Keratinocyte (primary cell): ENCODE data around the gene VWA3A. TPM values are rescaled to one million over a fixed set of nuclear protein-coding genes. Genes with fewer than 3 reads are reported as not detected.

Experiments
- DNase-seq: peaks from one replicate; pipeline ENCODE4 v3.0.0-alpha.2; 2011; ENCODE audit warnings: low read depth, missing footprints, low spot score
- FAIRE-seq: peaks from 2 replicates; lab custom pipeline; 2011; peaks lifted over from hg19 to GRCh38; lab: Jason Lieb, UNC
- H2AFZ ChIP-seq: 2 replicates; pipeline ENCODE4 v1.6.0; 2012; ENCODE audit warnings: low read length, control low read depth, inconsistent platforms; ENCODE audit not compliant: control insufficient read depth
- H3K27ac ChIP-seq: 2 replicates; pipeline ENCODE4 v1.5.1; 2011; ENCODE audit warnings: low read length; ENCODE audit not compliant: control insufficient read depth, insufficient read depth
- H3K27me3 ChIP-seq: 3 replicates; pipeline ENCODE4 v1.6.0; 2011; ENCODE audit warnings: low read length; ENCODE audit not compliant: control insufficient read depth, insufficient read depth; ENCODE audit errors: extremely low read depth
- H3K36me3 ChIP-seq, 2 experiments: 2 replicates in 1 of 2; 3 replicates in 1 of 2; pipeline ENCODE4 v1.5.1; 2011; ENCODE audit warnings: low read length in 2 of 2, mild to moderate bottlenecking in 1 of 2; ENCODE audit not compliant: control insufficient read depth in 2 of 2, insufficient read depth in 2 of 2; ENCODE audit errors: extremely low read depth in 1 of 2
- H3K4me1 ChIP-seq: 3 replicates; pipeline ENCODE4 v1.5.1; 2011; ENCODE audit warnings: low read length; ENCODE audit not compliant: control insufficient read depth, insufficient read depth; ENCODE audit errors: extremely low read depth
- H3K4me2 ChIP-seq: 3 replicates; pipeline ENCODE4 v1.6.0; 2011; ENCODE audit warnings: low read depth, low read length; ENCODE audit not compliant: control insufficient read depth, insufficient read depth; ENCODE audit errors: extremely low read depth
- H3K4me3 ChIP-seq, 3 experiments: fragments of 200-600 bp in 1 of 3; sonication (generic) in 1 of 3; 2 replicates in 2 of 3; 3 replicates in 1 of 3; pipeline ENCODE4 v1.5.1; 2011 to 2016; ENCODE audit warnings: low read length in 3 of 3, mild to moderate bottlenecking in 3 of 3, control low read depth in 2 of 3, inconsistent platforms in 1 of 3, low read depth in 1 of 3, mixed read lengths in 1 of 3, mixed run types in 1 of 3, moderate library complexity in 1 of 3; ENCODE audit not compliant: control insufficient read depth in 2 of 3, insufficient read depth in 2 of 3; ENCODE audit errors: extremely low read depth in 1 of 3
- H3K79me2 ChIP-seq: 2 replicates; pipeline ENCODE4 v1.6.0; 2012; ENCODE audit warnings: low read length; ENCODE audit not compliant: control insufficient read depth, insufficient read depth
- H3K9ac ChIP-seq: 3 replicates; pipeline ENCODE4 v1.6.0; 2011; ENCODE audit warnings: low read length; ENCODE audit not compliant: control insufficient read depth, insufficient read depth; ENCODE audit errors: extremely low read depth
- H3K9me1 ChIP-seq: 3 replicates; pipeline ENCODE4 v1.6.0; 2011; ENCODE audit warnings: low read length; ENCODE audit not compliant: control insufficient read depth, insufficient read depth; ENCODE audit errors: extremely low read depth
- H3K9me3 ChIP-seq: 2 replicates; pipeline ENCODE4 v1.5.1; 2012; ENCODE audit warnings: low read depth, low read length; ENCODE audit not compliant: control insufficient read depth
- H4K20me1 ChIP-seq: 3 replicates; pipeline ENCODE4 v1.6.0; 2011; ENCODE audit warnings: low read length; ENCODE audit not compliant: control insufficient read depth, insufficient read depth; ENCODE audit errors: extremely low read depth
- CTCF ChIP-seq, 3 experiments: IDR thresholded peaks in 1 of 3; conservative IDR thresholded peaks in 1 of 3; optimal IDR thresholded peaks in 1 of 3; 2 replicates in 2 of 3; 3 replicates in 1 of 3; pipeline versions ENCODE3 to v1.5.1; 2011; ENCODE audit warnings: low read length in 3 of 3, mild to moderate bottlenecking in 3 of 3, moderate library complexity in 2 of 3, control low read depth in 1 of 3, inconsistent platforms in 1 of 3; ENCODE audit not compliant: insufficient read depth in 2 of 3; ENCODE audit errors: extremely low read depth in 1 of 3
- EZH2 ChIP-seq: IDR thresholded peaks from one replicate; pipeline ENCODE4 v1.6.1; 2012; ENCODE audit warnings: inconsistent platforms, mild to moderate bottlenecking, low read length, moderate library complexity
- dilution Hi-C: fragments of 300-500 bp; cut with MboI; formaldehyde crosslinking; loops from one replicate; pipeline ENCODE4 v1.7.0; 2020; ENCODE audit warnings: low sequenced_read_pairs; ENCODE audit not compliant: extremely low pct_ligation_motif_present
- polyA plus RNA-seq, 5 experiments: library from polyadenylated mRNA; depleted of rRNA in 3 of 5; stranded (reverse) in 3 of 5; stranded (forward) in 1 of 5; unstranded in 1 of 5; fragments of >200 nt; gene quantifications; 1 replicate in 1 of 5; 2 replicates in 3 of 5; 3 replicates in 1 of 5; pipeline versions ENCODE4 v1.2.1 to v1.2.3, GENCODE V29; 2011 to 2012; ENCODE audit warnings: missing spikeins in 2 of 5, low read depth in 1 of 5, low replicate concordance in 1 of 5

The VWA3A gene
- polyA plus RNA-seq, 1 donor (not counting 4 experiments of a cell fraction or from before 2014, with no cell fraction given): 0.05 TPM

DNA sequence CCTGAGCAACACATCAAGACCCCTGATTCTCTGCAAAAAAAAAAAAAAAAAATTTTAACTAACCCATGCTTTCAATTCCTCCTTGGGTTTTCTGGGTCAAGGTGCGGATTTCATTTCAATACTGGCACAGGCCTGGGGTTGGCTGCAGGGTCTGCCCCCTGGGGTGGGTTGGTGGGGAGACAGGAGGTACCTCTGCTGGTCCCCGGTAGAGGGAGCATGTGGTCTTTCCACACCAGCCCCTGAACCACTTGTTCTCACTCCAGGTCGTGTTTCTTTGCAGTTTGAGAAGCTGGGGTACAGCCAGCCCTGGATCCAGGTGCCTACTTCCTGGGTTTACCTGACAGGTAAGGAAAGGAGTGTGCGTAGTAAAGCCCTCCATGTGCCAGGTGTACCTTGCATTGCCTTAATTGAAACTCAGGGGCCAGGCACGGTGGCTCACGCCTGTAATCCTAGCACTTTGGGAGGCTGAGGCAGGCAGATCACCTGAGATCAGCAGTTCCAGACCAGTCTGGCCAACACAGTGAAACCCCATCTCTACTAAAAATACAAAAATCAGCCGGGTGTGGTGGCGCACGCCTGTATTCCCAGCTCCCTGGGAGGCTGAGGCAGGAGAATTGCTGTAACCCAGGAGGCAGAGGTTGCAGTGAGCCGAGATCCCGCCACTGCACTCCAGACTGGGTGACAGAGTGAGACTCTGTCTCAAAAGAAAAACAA lies 91.7 kb downstream of the VWA3A start:
- H3K9ac ChIP-seq: no peak overlapping the region
- H3K9me1 ChIP-seq: no peaks in the 10 kb centered on the region
- no peak for TF ChIP-seq CTCF (optimal IDR thresholded peaks at IDR 0.05 in 1 of 3, IDR thresholded peaks at IDR 0.05 in 1 of 3, conservative IDR thresholded peaks at IDR 0.05 in 1 of 3; ENCODE audit: extremely low read depth in 1 of 3, insufficient read depth in 2 of 3, low read length in 3 of 3)
- no peak for TF ChIP-seq EZH2
- no peaks in the 10 kb centered on the region for H3K9me3 ChIP-seq
- no peak overlapping the region for H3K4me3 ChIP-seq
- no peaks in the 10 kb centered on the region for H3K27me3 ChIP-seq
- no peak for DNase-seq
- no peaks in the 10 kb centered on the region for H3K79me2 ChIP-seq
- H3K36me3 ChIP-seq: no peaks in the 10 kb centered on the region
- H3K4me1 ChIP-seq: peaks cover 10% of the 10 kb centered on the region
- dilution Hi-C loops: no loop called here
- no peak overlapping the region for H3K4me2 ChIP-seq
- no peak for FAIRE-seq
- H2AFZ ChIP-seq: no peak overlapping the region
- no peak overlapping the region for H3K27ac ChIP-seq
- H4K20me1 ChIP-seq: no peaks in the 10 kb centered on the region

DNA sequence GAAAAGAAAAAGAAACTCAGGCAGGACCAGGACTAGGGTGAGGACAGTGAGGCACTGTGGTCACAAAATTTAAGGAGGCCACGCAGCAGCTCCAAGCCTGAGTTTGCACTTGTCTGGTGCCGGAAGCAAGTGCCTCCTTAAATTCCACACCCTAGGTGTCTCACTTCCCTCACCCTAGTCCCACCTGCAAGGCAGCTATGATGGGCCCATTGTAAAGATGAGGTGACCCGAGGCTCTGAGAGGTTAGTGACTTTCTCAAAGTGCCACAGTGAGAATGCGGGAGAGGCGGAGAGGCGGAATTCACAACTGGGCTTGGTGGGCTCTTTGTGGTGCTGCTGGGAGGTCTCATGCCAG lies 92.3 kb downstream of the VWA3A start:
- no peaks in the 10 kb centered on the region for H3K27me3 ChIP-seq
- no peak overlapping the region for H3K27ac ChIP-seq
- H3K79me2 ChIP-seq: no peaks in the 10 kb centered on the region
- no peaks in the 10 kb centered on the region for H4K20me1 ChIP-seq
- no peaks in the 10 kb centered on the region for H3K9me3 ChIP-seq
- H3K9ac ChIP-seq: no peak overlapping the region
- DNase-seq: no peak
- no peaks in the 10 kb centered on the region for H3K36me3 ChIP-seq
- no peak for FAIRE-seq
- no peak overlapping the region for H3K4me3 ChIP-seq
- peaks cover 15% of the 10 kb centered on the region for H3K4me1 ChIP-seq
- dilution Hi-C loops: no loop called here
- no peak overlapping the region for H3K4me2 ChIP-seq
- no peaks in the 10 kb centered on the region for H3K9me1 ChIP-seq
- no peak for TF ChIP-seq EZH2
- TF ChIP-seq CTCF (optimal IDR thresholded peaks at IDR 0.05 in 1 of 3, IDR thresholded peaks at IDR 0.05 in 1 of 3, conservative IDR thresholded peaks at IDR 0.05 in 1 of 3; ENCODE audit: extremely low read depth in 1 of 3, insufficient read depth in 2 of 3, low read length in 3 of 3): no peak
- no peak overlapping the region for H2AFZ ChIP-seq
